ENCODE results near the gene ZDHHC11B. TPM values are rescaled to one million over a fixed set of nuclear protein-coding genes. Genes with fewer than 3 reads are reported as not detected.
"Not testable (repeated sequence)": the region's sequence is repeated elsewhere in the genome, so short reads cannot be mapped to it uniquely, and the experiment has no call there.

The ZDHHC11B gene
- polyA plus RNA-seq, 3 donors from 2014 or later, result not detected

DNA sequence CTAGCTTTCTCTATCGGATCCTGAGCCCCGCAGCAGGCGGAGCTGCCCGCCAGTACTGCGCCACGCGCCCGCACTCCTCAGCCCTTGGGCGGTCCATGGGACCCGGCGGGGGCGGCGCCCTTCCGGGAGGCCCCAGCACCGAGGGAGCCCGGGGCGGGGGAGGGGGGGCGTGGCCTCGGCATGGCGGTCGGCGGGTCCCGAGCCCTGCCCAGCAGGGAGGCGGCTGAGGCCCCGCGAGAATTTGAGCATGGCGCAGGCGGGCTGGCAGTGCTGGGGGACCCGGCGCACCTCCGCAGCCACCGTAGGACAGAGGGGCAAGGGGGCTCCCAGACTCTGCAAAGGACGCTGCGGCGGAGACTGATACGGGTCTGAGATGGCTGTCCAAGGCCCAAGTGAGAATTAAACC lies 6.8 kb downstream of the ZDHHC11B start:
- H3K4me3 Mint-ChIP-seq, result no peak overlapping the region
- no peaks in the 10 kb centered on the region for H3K9me3 Mint-ChIP-seq
- no peaks in the 10 kb centered on the region for H3K36me3 Mint-ChIP-seq
- no peaks in the 10 kb centered on the region for H3K4me1 Mint-ChIP-seq
- no peak for DNase-seq
- H3K27me3 Mint-ChIP-seq (ENCODE audit: low read depth in 3 of 3), result peaks cover 0 to 2% (median 2%) of the 10 kb centered on the region in 3 donors
- no peak overlapping the region for H3K27ac Mint-ChIP-seq

- Mint-ChIP-seq H3K4me3 (no peak overlapping the region), H3K27ac (no peak overlapping the region)
Measured at GRCh38 chr5:776862-777711, 7.4 kb downstream of the ZDHHC11B start.

GRCh38 chr5:775961-776861 lies 8.3 kb downstream of the ZDHHC11B start:
- Mint-ChIP-seq H3K4me3 (no peak overlapping the region), H3K9me3 (no peaks in the 10 kb centered on the region), H3K36me3 (no peaks in the 10 kb centered on the region), H3K27ac (no peak overlapping the region), H3K4me1 (no peaks in the 10 kb centered on the region), H3K27me3 (ENCODE audit: low read depth in 3 of 3) (peaks cover 0 to 2% (median 2%) of the 10 kb centered on the region in 3 donors)
- no peak for DNase-seq

More at GRCh38 chr5:776862-777711, 7.4 kb downstream of the ZDHHC11B start:
- no peaks in the 10 kb centered on the region for H3K9me3 Mint-ChIP-seq
- H3K27me3 Mint-ChIP-seq (ENCODE audit: low read depth in 3 of 3), result peaks cover 0 to 2% (median 2%) of the 10 kb centered on the region in 3 donors
- H3K4me1 Mint-ChIP-seq, result no peaks in the 10 kb centered on the region
- H3K36me3 Mint-ChIP-seq, result no peaks in the 10 kb centered on the region
- no peak for DNase-seq

DNA sequence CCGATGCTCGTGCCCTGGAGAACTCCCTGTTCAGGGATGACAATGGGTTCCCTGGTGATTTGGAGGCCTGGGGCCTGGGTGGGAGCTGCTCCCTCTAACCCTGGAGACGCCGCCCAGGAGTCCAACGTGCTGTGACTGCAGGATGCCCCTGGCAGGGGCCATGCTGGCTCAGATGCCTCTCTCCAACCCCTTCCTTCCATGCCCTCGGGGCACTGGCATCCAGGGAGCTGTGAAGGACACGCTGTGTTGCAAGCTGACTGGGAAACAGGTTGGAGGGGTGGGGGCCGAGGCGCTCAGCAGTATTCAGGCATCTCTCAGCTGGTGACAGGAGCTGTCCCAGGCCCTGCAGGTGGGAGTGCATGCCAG lies 9.0 kb downstream of the ZDHHC11B start:
- DNase-seq; H3K4me1 Mint-ChIP-seq; H3K4me3 Mint-ChIP-seq; H3K27me3 Mint-ChIP-seq (ENCODE audit: low read depth in 3 of 3); H3K9me3 Mint-ChIP-seq; H3K36me3 Mint-ChIP-seq; H3K27ac Mint-ChIP-seq: not testable (repeated sequence)

- H3K4me1 Mint-ChIP-seq; H3K36me3 Mint-ChIP-seq; H3K9me3 Mint-ChIP-seq; H3K4me3 Mint-ChIP-seq; H3K27me3 Mint-ChIP-seq (ENCODE audit: low read depth in 3 of 3); H3K27ac Mint-ChIP-seq; DNase-seq: not testable (repeated sequence)
Measured at GRCh38 chr5:774854-775505, 9.5 kb downstream of the ZDHHC11B start.

DNA sequence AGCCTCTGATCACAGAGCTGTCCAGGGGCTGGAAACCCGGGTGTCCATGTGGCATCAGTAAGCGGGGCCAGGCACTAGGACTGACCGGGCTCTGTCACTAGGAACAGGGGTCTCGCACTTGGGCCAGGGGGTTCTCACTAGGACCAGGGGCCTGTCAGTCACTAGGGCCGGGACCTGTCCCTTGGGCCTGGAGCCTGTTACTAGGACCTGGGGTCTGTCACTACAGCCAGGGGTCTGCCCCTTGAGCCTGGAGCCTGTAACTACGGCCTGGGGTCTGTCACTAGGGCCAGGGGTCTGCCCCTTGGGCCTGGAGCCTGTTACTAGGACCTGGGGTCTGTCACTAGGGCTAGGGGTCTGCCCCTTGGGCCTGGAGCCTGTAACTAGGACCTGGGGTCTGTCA lies 10.2 kb downstream of the ZDHHC11B start:
- not testable (repeated sequence) for H3K9me3 Mint-ChIP-seq; DNase-seq; H3K4me1 Mint-ChIP-seq; H3K4me3 Mint-ChIP-seq; H3K27ac Mint-ChIP-seq; H3K36me3 Mint-ChIP-seq; H3K27me3 Mint-ChIP-seq (ENCODE audit: low read depth in 3 of 3)

- no peaks in the 10 kb centered on the region for H3K27me3 Mint-ChIP-seq (ENCODE audit: low read depth in 3 of 3)
- H3K4me3 Mint-ChIP-seq, result no peak overlapping the region
- no peak overlapping the region for H3K27ac Mint-ChIP-seq
- no peaks in the 10 kb centered on the region for H3K4me1 Mint-ChIP-seq
- no peak for DNase-seq
- H3K9me3 Mint-ChIP-seq, result no peaks in the 10 kb centered on the region
- H3K36me3 Mint-ChIP-seq, result no peaks in the 10 kb centered on the region
Measured at GRCh38 chr5:773517-774264, 10.8 kb downstream of the ZDHHC11B start.

GRCh38 chr5:772931-773330 lies 11.6 kb downstream of the ZDHHC11B start:
- not testable (repeated sequence) for H3K9me3 Mint-ChIP-seq; H3K27me3 Mint-ChIP-seq (ENCODE audit: low read depth in 3 of 3); H3K4me3 Mint-ChIP-seq; DNase-seq; H3K27ac Mint-ChIP-seq; H3K4me1 Mint-ChIP-seq; H3K36me3 Mint-ChIP-seq

- not testable (repeated sequence) for H3K36me3 Mint-ChIP-seq; DNase-seq; H3K27ac Mint-ChIP-seq; H3K27me3 Mint-ChIP-seq (ENCODE audit: low read depth in 3 of 3); H3K9me3 Mint-ChIP-seq; H3K4me3 Mint-ChIP-seq; H3K4me1 Mint-ChIP-seq
Measured at GRCh38 chr5:772547-772890, 12.0 kb downstream of the ZDHHC11B start.

- H3K9me3 Mint-ChIP-seq; H3K36me3 Mint-ChIP-seq; H3K4me3 Mint-ChIP-seq; H3K4me1 Mint-ChIP-seq; DNase-seq; H3K27ac Mint-ChIP-seq; H3K27me3 Mint-ChIP-seq (ENCODE audit: low read depth in 3 of 3): not testable (repeated sequence)
Measured at GRCh38 chr5:771841-772546, 12.5 kb downstream of the ZDHHC11B start.

DNA sequence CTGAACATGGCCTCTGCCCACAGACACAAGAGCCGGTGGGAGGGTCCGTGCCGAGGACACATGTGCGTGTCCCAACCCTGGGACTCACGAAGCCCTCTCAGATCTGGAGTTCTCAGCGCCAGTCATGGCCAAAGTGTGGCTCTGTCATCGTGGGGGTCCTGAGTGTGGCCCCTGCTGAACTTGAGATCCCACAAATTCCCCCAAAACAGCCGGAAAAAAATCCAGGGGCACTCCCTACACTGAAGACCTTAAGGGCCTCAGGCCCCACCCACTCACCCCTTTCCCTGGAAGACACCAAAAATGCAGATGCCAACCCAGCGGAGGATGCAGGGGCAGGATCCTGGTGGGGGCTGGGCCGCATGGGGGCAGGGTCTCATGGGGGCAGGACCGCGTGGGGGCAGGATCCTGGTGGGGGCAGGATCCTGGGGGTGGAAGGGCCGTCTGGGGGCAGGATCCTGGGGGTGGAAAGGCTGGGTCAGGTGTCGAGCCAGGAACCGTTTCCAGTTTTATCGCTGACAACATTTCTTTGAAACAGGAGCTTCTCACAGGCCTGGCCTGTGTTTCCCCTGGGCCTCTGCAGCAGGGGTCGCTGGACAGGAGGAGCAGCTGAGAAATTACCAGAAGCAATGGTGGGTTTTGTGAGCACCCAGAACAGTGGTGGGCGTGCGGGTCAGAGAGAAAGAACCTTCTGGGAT lies 13.3 kb downstream of the ZDHHC11B start:
- H3K36me3 Mint-ChIP-seq; H3K4me1 Mint-ChIP-seq; H3K27me3 Mint-ChIP-seq (ENCODE audit: low read depth in 3 of 3); H3K27ac Mint-ChIP-seq; H3K9me3 Mint-ChIP-seq; H3K4me3 Mint-ChIP-seq; DNase-seq: not testable (repeated sequence)

GRCh38 chr5:770585-770984 lies 13.9 kb downstream of the ZDHHC11B start:
- H3K36me3 Mint-ChIP-seq; H3K9me3 Mint-ChIP-seq; H3K27me3 Mint-ChIP-seq (ENCODE audit: low read depth in 3 of 3); DNase-seq; H3K4me1 Mint-ChIP-seq; H3K27ac Mint-ChIP-seq; H3K4me3 Mint-ChIP-seq: not testable (repeated sequence)
